ENCODE measurements around the gene COG7.
"Not testable (repeated sequence)": the region's sequence is repeated elsewhere in the genome, so short reads cannot be mapped to it uniquely, and the experiment has no call there.

Gene COG7

DNA sequence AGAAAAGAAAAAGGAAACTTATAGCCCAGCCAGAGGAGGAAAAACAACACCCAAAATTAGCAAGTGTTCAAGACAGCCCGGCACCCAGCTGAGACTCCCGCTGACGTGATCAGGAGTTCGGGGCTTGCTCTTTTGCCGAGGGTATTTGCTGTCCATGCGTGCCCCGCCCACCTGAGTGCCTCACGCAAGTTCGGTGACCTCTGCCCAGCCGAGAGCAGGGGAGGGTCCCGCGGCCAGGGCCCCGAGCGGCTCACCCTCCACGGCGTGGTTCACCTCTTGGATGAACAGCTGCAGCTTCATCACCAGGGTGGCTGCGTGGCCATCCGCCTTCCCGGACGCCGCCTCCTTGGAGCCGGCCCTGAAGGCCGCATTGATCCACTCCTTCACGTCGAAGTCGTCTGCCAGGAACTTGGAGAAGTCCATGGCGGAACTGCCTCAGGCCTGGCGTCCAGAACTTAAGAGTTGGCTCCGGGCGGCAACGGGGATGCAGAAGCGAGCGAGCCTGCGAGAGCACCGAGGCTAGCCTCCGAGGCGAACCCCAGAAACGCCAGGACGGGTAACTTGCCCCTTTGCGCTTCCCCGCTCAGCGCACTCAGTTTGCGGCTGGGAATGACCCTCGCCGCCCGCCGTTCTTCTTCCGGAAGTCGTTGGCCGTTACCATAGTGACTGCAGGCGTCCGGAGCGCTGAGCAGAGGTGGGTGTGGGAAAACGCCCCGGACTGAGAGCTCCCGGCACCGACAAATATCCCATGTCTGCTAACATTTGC is at the start of gene COG7:
TSS of gene COG7 (minus strand) at position 618 of the 766 bp plus-strand sequence. CDS start at position 423, 195 bp downstream.
- peak; percentile 66 for DNase-seq

- DNase-seq: no peak
These were observed 49.5 kb upstream of the COG7 start for GRCh38 chr16:23502466-23502865.

GRCh38 chr16:23501291-23501690 is 48.3 kb upstream of the COG7 start:
- no peak for DNase-seq

GRCh38 chr16:23500862-23501225 is 47.9 kb upstream of the COG7 start:
- DNase-seq: no peak

- DNase-seq: no peak
These were observed 47.3 kb upstream of the COG7 start for GRCh38 chr16:23500212-23500861.

GRCh38 chr16:23499801-23500200 is 46.8 kb upstream of the COG7 start:
- no peak for DNase-seq

DNA sequence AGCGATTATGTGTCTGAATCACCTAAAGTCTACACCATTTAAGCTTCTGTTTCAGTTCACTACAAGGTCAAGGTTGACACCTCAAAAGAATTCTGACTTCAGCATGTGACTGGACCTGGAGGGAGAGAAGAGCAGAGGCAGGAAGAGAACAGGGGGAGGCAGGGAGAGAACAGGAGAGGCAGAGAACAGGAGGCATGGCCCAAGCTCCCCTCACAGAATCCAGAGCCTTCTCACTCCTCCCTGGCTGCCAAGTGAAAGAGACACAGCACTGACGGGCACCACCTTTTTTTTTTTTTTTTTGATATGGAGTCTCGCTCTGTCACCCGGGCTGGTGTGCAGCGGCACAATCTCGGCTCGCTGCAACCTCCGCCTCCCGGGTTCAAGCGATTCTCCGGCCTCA is 45.9 kb upstream of the COG7 start:
- DNase-seq: no peak

GRCh38 chr16:23497543-23497868 is 44.5 kb upstream of the COG7 start:
- DNase-seq: no peak

- DNase-seq: no peak
These were observed 44.0 kb upstream of the COG7 start for GRCh38 chr16:23496821-23497542.

GRCh38 chr16:23495671-23496070 is 42.7 kb upstream of the COG7 start:
- DNase-seq: no peak

- DNase-seq: no peak
These were observed 41.2 kb upstream of the COG7 start for GRCh38 chr16:23494188-23494587.

DNA sequence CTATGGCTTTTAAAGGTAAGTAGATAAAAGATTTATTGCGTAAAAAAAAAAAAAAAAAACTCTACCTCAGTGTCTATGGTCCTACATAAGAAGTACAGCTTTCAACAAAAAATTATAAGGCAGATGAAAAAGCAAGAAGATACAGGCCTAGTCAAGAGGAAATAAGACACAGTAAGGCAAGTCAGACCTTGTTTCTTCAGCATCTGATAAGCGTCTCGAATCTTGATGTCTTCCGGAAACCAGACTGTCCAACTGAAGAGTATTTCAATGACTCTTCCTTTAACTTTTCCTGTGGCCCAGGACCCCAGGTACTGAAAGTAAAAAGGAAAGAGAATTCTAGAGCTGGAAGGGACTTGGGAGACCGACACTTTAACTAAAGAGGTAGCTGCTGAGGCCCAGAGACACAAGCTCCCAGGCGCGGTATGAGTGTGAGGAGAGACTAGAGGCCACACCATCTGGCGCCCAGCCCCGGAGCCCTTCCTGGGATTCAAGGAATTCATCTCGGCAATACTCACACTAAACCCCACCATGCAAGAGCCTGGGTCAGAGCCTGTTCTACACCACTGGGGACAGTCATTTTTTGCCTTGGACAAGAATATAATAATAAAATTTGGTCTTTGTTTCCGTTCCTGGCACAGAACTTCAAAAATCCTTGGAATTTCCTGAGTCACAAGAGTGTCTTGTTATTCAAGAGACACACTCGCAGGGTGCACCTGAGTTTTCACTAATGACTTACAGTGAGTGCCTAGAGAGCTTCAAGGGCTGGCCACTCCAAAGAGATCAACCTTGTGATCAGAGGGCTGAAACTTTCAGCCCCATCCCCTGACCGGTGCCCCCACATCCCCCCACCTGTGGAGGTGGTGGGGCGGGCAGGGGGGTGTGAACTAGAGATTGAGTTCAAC is 38.8 kb upstream of the COG7 start:
- no peak for DNase-seq

- DNase-seq: no peak
These were observed 33.5 kb upstream of the COG7 start for GRCh38 chr16:23486480-23486879.

GRCh38 chr16:23485841-23486240 is 32.9 kb upstream of the COG7 start:
- no peak for DNase-seq

DNA sequence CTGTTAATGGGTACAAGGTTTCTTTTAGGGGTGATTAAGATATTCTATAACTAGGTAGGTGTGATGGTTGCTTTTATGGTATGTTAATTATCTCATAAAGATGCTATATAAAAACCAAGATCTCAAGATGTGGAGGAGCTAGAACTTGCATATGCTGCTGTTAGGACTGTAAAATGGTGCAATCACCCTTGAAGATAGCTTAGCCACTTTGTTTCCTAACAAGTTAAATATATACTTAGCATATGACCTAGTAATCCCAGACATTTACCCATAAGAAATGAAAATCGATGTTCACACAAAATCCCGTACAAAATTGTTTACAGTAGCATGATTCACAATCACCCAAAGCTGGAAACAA is 32.2 kb upstream of the COG7 start:
- no peak for DNase-seq

GRCh38 chr16:23484510-23485256 is 31.7 kb upstream of the COG7 start:
- DNase-seq: no peak

GRCh38 chr16:23483492-23483891 is 30.5 kb upstream of the COG7 start:
- DNase-seq: not testable (repeated sequence)

- no peak for DNase-seq
These were observed 29.8 kb upstream of the COG7 start for GRCh38 chr16:23482778-23483177.

DNA sequence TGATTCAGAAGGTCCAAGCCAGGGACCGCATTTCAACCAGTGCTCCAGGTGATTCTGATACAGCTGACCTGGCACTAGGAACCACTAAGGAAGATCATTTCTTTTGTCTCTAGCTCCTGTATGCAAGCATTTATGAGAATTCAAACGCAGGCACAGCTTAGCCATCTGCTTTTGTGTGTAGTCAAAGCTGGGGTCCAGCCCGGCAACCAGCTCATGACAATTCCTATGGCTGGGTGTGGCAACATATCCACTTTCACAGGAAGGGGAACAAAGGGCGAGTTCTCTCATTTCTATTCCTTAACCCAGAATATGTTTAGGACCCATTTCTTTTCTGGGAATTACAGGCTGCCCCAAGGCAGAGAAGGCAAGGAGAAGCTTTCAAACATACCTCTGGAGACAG is 27.3 kb upstream of the COG7 start:
- no peak for DNase-seq

GRCh38 chr16:23479138-23479537 is 26.1 kb upstream of the COG7 start:
- no peak for DNase-seq

- DNase-seq: no peak
These were observed 25.6 kb upstream of the COG7 start for GRCh38 chr16:23478566-23478965.

- no peak for DNase-seq
These were observed 23.3 kb upstream of the COG7 start for GRCh38 chr16:23476289-23476688.

Data from COR-L47 (cell line).